ENCODE data around the gene PCDHGA1. TPM values are rescaled to one million over a fixed set of nuclear protein-coding genes. Genes with fewer than 3 reads are reported as not detected.

Gene PCDHGA1
- total and polyA plus RNA-seq, 9 of the 15 experiments (the other 6 are each of a cell fraction or from before 2014, with no cell fraction given), result 0.05 to 0.26 (median 0.18) TPM; not detected in 2

DNA sequence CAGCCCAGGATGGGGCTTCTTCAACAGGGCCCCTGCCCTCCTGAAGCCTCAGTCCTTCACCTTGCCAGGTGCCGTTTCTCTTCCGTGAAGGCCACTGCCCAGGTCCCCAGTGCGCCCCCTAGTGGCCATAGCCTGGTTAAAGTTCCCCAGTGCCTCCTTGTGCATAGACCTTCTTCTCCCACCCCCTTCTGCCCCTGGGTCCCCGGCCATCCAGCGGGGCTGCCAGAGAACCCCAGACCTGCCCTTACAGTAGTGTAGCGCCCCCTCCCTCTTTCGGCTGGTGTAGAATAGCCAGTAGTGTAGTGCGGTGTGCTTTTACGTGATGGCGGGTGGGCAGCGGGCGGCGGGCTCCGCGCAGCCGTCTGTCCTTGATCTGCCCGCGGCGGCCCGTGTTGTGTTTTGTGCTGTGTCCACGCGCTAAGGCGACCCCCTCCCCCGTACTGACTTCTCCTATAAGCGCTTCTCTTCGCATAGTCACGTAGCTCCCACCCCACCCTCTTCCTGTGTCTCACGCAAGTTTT is 182.1 kb downstream of the PCDHGA1 start (continued):
- TF ChIP-seq, protein P1, sequence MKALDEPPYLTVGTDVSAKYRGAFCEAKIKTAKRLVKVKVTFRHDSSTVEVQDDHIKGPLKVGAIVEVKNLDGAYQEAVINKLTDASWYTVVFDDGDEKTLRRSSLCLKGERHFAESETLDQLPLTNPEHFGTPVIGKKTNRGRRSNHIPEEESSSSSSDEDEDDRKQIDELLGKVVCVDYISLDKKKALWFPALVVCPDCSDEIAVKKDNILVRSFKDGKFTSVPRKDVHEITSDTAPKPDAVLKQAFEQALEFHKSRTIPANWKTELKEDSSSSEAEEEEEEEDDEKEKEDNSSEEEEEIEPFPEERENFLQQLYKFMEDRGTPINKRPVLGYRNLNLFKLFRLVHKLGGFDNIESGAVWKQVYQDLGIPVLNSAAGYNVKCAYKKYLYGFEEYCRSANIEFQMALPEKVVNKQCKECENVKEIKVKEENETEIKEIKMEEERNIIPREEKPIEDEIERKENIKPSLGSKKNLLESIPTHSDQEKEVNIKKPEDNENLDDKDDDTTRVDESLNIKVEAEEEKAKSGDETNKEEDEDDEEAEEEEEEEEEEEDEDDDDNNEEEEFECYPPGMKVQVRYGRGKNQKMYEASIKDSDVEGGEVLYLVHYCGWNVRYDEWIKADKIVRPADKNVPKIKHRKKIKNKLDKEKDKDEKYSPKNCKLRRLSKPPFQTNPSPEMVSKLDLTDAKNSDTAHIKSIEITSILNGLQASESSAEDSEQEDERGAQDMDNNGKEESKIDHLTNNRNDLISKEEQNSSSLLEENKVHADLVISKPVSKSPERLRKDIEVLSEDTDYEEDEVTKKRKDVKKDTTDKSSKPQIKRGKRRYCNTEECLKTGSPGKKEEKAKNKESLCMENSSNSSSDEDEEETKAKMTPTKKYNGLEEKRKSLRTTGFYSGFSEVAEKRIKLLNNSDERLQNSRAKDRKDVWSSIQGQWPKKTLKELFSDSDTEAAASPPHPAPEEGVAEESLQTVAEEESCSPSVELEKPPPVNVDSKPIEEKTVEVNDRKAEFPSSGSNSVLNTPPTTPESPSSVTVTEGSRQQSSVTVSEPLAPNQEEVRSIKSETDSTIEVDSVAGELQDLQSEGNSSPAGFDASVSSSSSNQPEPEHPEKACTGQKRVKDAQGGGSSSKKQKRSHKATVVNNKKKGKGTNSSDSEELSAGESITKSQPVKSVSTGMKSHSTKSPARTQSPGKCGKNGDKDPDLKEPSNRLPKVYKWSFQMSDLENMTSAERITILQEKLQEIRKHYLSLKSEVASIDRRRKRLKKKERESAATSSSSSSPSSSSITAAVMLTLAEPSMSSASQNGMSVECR (CRISPR knock-in tag; IDR thresholded peaks at IDR 0.05), result no peak
- no peak for TF ChIP-seq RFX5 (IDR thresholded peaks at IDR 0.05; ENCODE audit: low read depth, low read length)
- no peak for TF ChIP-seq ZNF324 (CRISPR knock-in tag; IDR thresholded peaks at IDR 0.05)
- no peak for TF ChIP-seq KAT8 (IDR thresholded peaks at IDR 0.05; ENCODE audit: low read depth)
- no peak for TF ChIP-seq HIVEP1 (CRISPR knock-in tag; IDR thresholded peaks at IDR 0.05)
- no peak for TF ChIP-seq CSDE1 (IDR thresholded peaks at IDR 0.05)
- no peak for TF ChIP-seq KDM2B (CRISPR knock-in tag; IDR thresholded peaks at IDR 0.05)
- TF ChIP-seq GATA2 (CRISPR knock-in tag; IDR thresholded peaks at IDR 0.05), result no peak
- TF ChIP-seq DIDO1 (tag; IDR thresholded peaks at IDR 0.05; ENCODE audit: low read depth), result no peak
- TF ChIP-seq CBFB (CRISPR knock-in tag; IDR thresholded peaks at IDR 0.05), result 0 out of 2 replicates have a peak, but pooled peaks have one; percentile 20
- TF ChIP-seq, protein P2, sequence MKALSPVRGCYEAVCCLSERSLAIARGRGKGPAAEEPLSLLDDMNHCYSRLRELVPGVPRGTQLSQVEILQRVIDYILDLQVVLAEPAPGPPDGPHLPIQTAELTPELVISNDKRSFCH (CRISPR knock-in tag; IDR thresholded peaks at IDR 0.05), result no peak
- TF ChIP-seq, protein P2 (tag; IDR thresholded peaks at IDR 0.05), result no peak
- TF ChIP-seq, protein P3, sequence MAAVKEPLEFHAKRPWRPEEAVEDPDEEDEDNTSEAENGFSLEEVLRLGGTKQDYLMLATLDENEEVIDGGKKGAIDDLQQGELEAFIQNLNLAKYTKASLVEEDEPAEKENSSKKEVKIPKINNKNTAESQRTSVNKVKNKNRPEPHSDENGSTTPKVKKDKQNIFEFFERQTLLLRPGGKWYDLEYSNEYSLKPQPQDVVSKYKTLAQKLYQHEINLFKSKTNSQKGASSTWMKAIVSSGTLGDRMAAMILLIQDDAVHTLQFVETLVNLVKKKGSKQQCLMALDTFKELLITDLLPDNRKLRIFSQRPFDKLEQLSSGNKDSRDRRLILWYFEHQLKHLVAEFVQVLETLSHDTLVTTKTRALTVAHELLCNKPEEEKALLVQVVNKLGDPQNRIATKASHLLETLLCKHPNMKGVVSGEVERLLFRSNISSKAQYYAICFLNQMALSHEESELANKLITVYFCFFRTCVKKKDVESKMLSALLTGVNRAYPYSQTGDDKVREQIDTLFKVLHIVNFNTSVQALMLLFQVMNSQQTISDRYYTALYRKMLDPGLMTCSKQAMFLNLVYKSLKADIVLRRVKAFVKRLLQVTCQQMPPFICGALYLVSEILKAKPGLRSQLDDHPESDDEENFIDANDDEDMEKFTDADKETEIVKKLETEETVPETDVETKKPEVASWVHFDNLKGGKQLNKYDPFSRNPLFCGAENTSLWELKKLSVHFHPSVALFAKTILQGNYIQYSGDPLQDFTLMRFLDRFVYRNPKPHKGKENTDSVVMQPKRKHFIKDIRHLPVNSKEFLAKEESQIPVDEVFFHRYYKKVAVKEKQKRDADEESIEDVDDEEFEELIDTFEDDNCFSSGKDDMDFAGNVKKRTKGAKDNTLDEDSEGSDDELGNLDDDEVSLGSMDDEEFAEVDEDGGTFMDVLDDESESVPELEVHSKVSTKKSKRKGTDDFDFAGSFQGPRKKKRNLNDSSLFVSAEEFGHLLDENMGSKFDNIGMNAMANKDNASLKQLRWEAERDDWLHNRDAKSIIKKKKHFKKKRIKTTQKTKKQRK (IDR thresholded peaks at IDR 0.05; ENCODE audit: borderline replicate concordance, low read depth, low read length), result no peak
- TF ChIP-seq, protein P4, sequence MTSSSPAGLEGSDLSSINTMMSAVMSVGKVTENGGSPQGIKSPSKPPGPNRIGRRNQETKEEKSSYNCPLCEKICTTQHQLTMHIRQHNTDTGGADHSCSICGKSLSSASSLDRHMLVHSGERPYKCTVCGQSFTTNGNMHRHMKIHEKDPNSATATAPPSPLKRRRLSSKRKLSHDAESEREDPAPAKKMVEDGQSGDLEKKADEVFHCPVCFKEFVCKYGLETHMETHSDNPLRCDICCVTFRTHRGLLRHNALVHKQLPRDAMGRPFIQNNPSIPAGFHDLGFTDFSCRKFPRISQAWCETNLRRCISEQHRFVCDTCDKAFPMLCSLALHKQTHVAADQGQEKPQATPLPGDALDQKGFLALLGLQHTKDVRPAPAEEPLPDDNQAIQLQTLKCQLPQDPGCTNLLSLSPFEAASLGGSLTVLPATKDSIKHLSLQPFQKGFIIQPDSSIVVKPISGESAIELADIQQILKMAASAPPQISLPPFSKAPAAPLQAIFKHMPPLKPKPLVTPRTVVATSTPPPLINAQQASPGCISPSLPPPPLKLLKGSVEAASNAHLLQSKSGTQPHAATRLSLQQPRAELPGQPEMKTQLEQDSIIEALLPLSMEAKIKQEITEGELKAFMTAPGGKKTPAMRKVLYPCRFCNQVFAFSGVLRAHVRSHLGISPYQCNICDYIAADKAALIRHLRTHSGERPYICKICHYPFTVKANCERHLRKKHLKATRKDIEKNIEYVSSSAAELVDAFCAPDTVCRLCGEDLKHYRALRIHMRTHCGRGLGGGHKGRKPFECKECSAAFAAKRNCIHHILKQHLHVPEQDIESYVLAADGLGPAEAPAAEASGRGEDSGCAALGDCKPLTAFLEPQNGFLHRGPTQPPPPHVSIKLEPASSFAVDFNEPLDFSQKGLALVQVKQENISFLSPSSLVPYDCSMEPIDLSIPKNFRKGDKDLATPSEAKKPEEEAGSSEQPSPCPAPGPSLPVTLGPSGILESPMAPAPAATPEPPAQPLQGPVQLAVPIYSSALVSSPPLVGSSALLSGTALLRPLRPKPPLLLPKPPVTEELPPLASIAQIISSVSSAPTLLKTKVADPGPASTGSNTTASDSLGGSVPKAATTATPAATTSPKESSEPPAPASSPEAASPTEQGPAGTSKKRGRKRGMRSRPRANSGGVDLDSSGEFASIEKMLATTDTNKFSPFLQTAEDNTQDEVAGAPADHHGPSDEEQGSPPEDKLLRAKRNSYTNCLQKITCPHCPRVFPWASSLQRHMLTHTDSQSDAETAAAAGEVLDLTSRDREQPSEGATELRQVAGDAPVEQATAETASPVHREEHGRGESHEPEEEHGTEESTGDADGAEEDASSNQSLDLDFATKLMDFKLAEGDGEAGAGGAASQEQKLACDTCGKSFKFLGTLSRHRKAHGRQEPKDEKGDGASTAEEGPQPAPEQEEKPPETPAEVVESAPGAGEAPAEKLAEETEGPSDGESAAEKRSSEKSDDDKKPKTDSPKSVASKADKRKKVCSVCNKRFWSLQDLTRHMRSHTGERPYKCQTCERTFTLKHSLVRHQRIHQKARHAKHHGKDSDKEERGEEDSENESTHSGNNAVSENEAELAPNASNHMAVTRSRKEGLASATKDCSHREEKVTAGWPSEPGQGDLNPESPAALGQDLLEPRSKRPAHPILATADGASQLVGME (CRISPR knock-in tag; IDR thresholded peaks at IDR 0.05), result no peak

Data from K562 (cell line).